SK-N-MC (cell line): ENCODE results near the gene MOGAT1.

Source experiments
- DNase-seq: peaks from one replicate; pipeline ENCODE4 v3.0.0-alpha.2; 2011; ENCODE audit warnings: low read depth, low spot score
- H3K27ac ChIP-seq: fragments of 200-600 bp; sonication (generic); 2 replicates; pipeline ENCODE4 v1.5.1; 2016; ENCODE audit warnings: mixed run types
- H3K36me3 ChIP-seq: fragments of 200-600 bp; sonication (generic); 2 replicates; pipeline ENCODE4 v1.6.1; 2017; ENCODE audit warnings: antibody characterized with exemption, low read length, mixed read lengths; ENCODE audit not compliant: insufficient read depth
- H3K4me3 ChIP-seq: fragments of 200-600 bp; sonication (generic); 2 replicates; pipeline ENCODE4 v1.5.1; 2016
- H3K9ac ChIP-seq: fragments of 200-600 bp; sonication (generic); 2 replicates; pipeline ENCODE4 v1.8.0; 2017; ENCODE audit warnings: mixed run types, mixed read lengths; ENCODE audit not compliant: insufficient read length
- H3K9me3 ChIP-seq: fragments of 200-600 bp; sonication (generic); 2 replicates; pipeline ENCODE4 v1.6.1; 2017; ENCODE audit warnings: low read depth, mild to moderate bottlenecking, antibody characterized with exemption, low read length, moderate library complexity, mixed read lengths
- EZH2 ChIP-seq: fragments of 200-600 bp; sonication (generic); IDR thresholded peaks from one replicate; pipeline ENCODE4 v1.6.1; 2017; ENCODE audit warnings: antibody characterized with exemption
- FOXP2 ChIP-seq: optimal IDR thresholded peaks from 2 replicates; pipeline ENCODE3; 2011; ENCODE audit warnings: mild to moderate bottlenecking, moderate library complexity; ENCODE audit not compliant: insufficient read depth; ENCODE audit errors: extremely low read length, control extremely low read depth
- POLR2AphosphoS5 ChIP-seq: IDR thresholded peaks from 2 replicates; pipeline ENCODE4 v1.6.1; 2012; ENCODE audit warnings: mild to moderate bottlenecking, low read depth, low read length, borderline replicate concordance

Gene MOGAT1

GRCh38 chr2:222671259-222672067, at the start of gene MOGAT1:
Gene MOGAT1, plus strand, starts transcription at chr2:222671658. Its CDS starts 128 bp downstream, at chr2:222671786.
- H3K9me3 ChIP-seq: no peaks in the 10 kb centered on the region
- H3K36me3 ChIP-seq: no peaks in the 10 kb centered on the region
- H3K27ac ChIP-seq: no peak within 1 kb of the TSS
- H3K9ac ChIP-seq: no peak within 1 kb of the TSS
- no peak within 1 kb of the TSS for H3K4me3 ChIP-seq
- DNase-seq: no peak
- TF ChIP-seq FOXP2: no peak
- no peak for TF ChIP-seq EZH2
- no peak for TF ChIP-seq POLR2AphosphoS5

- H3K4me3 ChIP-seq: no peak overlapping the region
- no peak overlapping the region for H3K9ac ChIP-seq
- H3K9me3 ChIP-seq: no peaks in the 10 kb centered on the region
- TF ChIP-seq FOXP2 (no peak), POLR2AphosphoS5 (no peak), EZH2 (no peak)
- no peak overlapping the region for H3K27ac ChIP-seq
- DNase-seq: no peak
- peaks cover 82% of the 10 kb centered on the region for H3K36me3 ChIP-seq
Measured at GRCh38 chr2:222621893-222622292, 49.6 kb upstream of the MOGAT1 start.

- DNase-seq: no peak
- Histone ChIP-seq H3K27ac (peak overlapping the region; percentile 26), H3K36me3 (peaks cover 87% of the 10 kb centered on the region), H3K4me3 (no peak overlapping the region), H3K9ac (no peak overlapping the region), H3K9me3 (no peaks in the 10 kb centered on the region)
- TF ChIP-seq POLR2AphosphoS5 (no peak), EZH2 (no peak), FOXP2 (no peak)
Measured at GRCh38 chr2:222622910-222623309, 48.5 kb upstream of the MOGAT1 start.

- no peak for TF ChIP-seq FOXP2
- no peak for TF ChIP-seq EZH2
- TF ChIP-seq POLR2AphosphoS5: no peak
- Histone ChIP-seq H3K36me3 (peaks cover 89% of the 10 kb centered on the region), H3K27ac (0 out of 2 replicates have a peak overlapping the region, but pooled peaks have one; percentile 16), H3K9me3 (no peaks in the 10 kb centered on the region), H3K4me3 (no peak overlapping the region), H3K9ac (no peak overlapping the region)
- DNase-seq: no peak
Measured at GRCh38 chr2:222623756-222624309, 47.6 kb upstream of the MOGAT1 start.

- Histone ChIP-seq H3K4me3 (no peak overlapping the region), H3K36me3 (peaks cover 94% of the 10 kb centered on the region), H3K9ac (no peak overlapping the region), H3K9me3 (no peaks in the 10 kb centered on the region), H3K27ac (no peak overlapping the region)
- DNase-seq: no peak
- TF ChIP-seq POLR2AphosphoS5 (no peak), EZH2 (no peak), FOXP2 (no peak)
Measured at GRCh38 chr2:222627764-222628163, 43.7 kb upstream of the MOGAT1 start.

GRCh38 chr2:222635295-222635694, 36.2 kb upstream of the MOGAT1 start:
- no peak overlapping the region for H3K27ac ChIP-seq
- peaks cover 95% of the 10 kb centered on the region for H3K36me3 ChIP-seq
- H3K9ac ChIP-seq: no peak overlapping the region
- H3K4me3 ChIP-seq: no peak overlapping the region
- TF ChIP-seq EZH2: no peak
- TF ChIP-seq FOXP2: no peak
- no peak for TF ChIP-seq POLR2AphosphoS5
- DNase-seq: no peak
- no peaks in the 10 kb centered on the region for H3K9me3 ChIP-seq

GRCh38 chr2:222637067-222637466, 34.4 kb upstream of the MOGAT1 start:
- Histone ChIP-seq H3K36me3 (peaks cover 93% of the 10 kb centered on the region), H3K27ac (no peak overlapping the region), H3K9me3 (no peaks in the 10 kb centered on the region), H3K9ac (no peak overlapping the region), H3K4me3 (no peak overlapping the region)
- TF ChIP-seq POLR2AphosphoS5 (no peak), EZH2 (no peak), FOXP2 (no peak)
- DNase-seq: no peak

GRCh38 chr2:222641336-222641735, 30.1 kb upstream of the MOGAT1 start:
- H3K4me3 ChIP-seq: no peak overlapping the region
- DNase-seq: no peak
- TF ChIP-seq EZH2 (no peak), POLR2AphosphoS5 (no peak), FOXP2 (no peak)
- H3K9me3 ChIP-seq: no peaks in the 10 kb centered on the region
- no peak overlapping the region for H3K27ac ChIP-seq
- no peak overlapping the region for H3K9ac ChIP-seq
- peaks cover 95% of the 10 kb centered on the region for H3K36me3 ChIP-seq
